SU-DHL-6 (cell line): ENCODE results near the gene VTI1A.

Experiments used
- H2AFZ ChIP-seq: fragments of 200-600 bp; sonication (generic); 2 replicates; pipeline ENCODE4 v1.6.1; 2014; ENCODE audit warnings: low read depth, mild to moderate bottlenecking, moderate library complexity, mixed read lengths, antibody characterized with exemption, low read length; ENCODE audit not compliant: severe bottlenecking
- H3F3A ChIP-seq: fragments of 200-600 bp; shearing (Covaris generic); 2 replicates; pipeline ENCODE4 v1.6.0; 2016; ENCODE audit warnings: antibody characterized with exemption, mild to moderate bottlenecking; ENCODE audit not compliant: insufficient read depth
- H3K27ac ChIP-seq: fragments of 200-600 bp; sonication (generic); 2 replicates; pipeline ENCODE4 v1.5.1; 2016; ENCODE audit warnings: low read depth, mild to moderate bottlenecking, low read length, moderate library complexity, mixed read lengths
- H3K27me3 ChIP-seq: fragments of 200-600 bp; sonication (generic), shearing (Covaris generic); 2 replicates; pipeline ENCODE4 v1.6.0; 2014; ENCODE audit warnings: mild to moderate bottlenecking, low read length
- H3K36me3 ChIP-seq: fragments of 200-600 bp; sonication (generic); 2 replicates; pipeline ENCODE4 v1.6.1; 2014; ENCODE audit warnings: mild to moderate bottlenecking, low read length, mixed read lengths
- H3K4me2 ChIP-seq: fragments of 300-600, 200-600 bp; shearing (Covaris generic), sonication (generic); 2 replicates; pipeline ENCODE4 v1.6.0; 2014; ENCODE audit warnings: low read length, low read depth, mild to moderate bottlenecking; ENCODE audit not compliant: poor library complexity, severe bottlenecking
- H3K4me3 ChIP-seq: fragments of 200-600 bp; sonication (generic); 2 replicates; pipeline ENCODE4 v1.5.1; 2014; ENCODE audit warnings: antibody characterized with exemption, low read length, mild to moderate bottlenecking, mixed read lengths; ENCODE audit not compliant: insufficient read depth, poor library complexity, severe bottlenecking
- H3K79me2 ChIP-seq: fragments of 200-600 bp; sonication (generic); 2 replicates; pipeline ENCODE4 v1.6.1; 2014; ENCODE audit warnings: mild to moderate bottlenecking, low read length, moderate library complexity; ENCODE audit not compliant: insufficient read depth
- H3K9ac ChIP-seq: fragments of 200-600 bp; sonication (generic); 2 replicates; pipeline ENCODE4 v1.7.0; 2014; ENCODE audit warnings: mild to moderate bottlenecking, low read length
- H3K9me2 ChIP-seq: fragments of 200-600 bp; sonication (generic); replicated peaks from 2 replicates; pipeline ENCODE4 v1.6.1; 2014; ENCODE audit warnings: low read length; ENCODE audit not compliant: insufficient read depth
- H3K9me3 ChIP-seq: fragments of 200-600 bp; sonication (generic); 2 replicates; pipeline ENCODE4 v1.6.1; 2014; ENCODE audit warnings: low read length, mixed read lengths; ENCODE audit not compliant: insufficient read depth
- H4K20me1 ChIP-seq: fragments of 200-600 bp; sonication (generic); 2 replicates; pipeline ENCODE4 v1.6.1; 2014; ENCODE audit warnings: low read depth, mild to moderate bottlenecking, antibody characterized with exemption, low read length, moderate library complexity, mixed read lengths
- EZH2phosphoT487 ChIP-seq: fragments of 200-600 bp; sonication (generic), shearing (Covaris generic); conservative IDR thresholded peaks from 2 replicates; pipeline ENCODE4 v1.6.1; 2018; ENCODE audit warnings: mild to moderate bottlenecking, antibody characterized with exemption, low read length, moderate library complexity, mixed read lengths
- TF ChIP-seq, protein P1 (sequence below): fragments of 200-600 bp; sonication (generic); IDR thresholded peaks from one replicate; pipeline ENCODE4 v1.5.1; 2017; ENCODE audit warnings: antibody characterized with exemption, mild to moderate bottlenecking, low read length, moderate library complexity; ENCODE audit not compliant: insufficient read depth, poor library complexity, severe bottlenecking

Gene VTI1A

DNA sequence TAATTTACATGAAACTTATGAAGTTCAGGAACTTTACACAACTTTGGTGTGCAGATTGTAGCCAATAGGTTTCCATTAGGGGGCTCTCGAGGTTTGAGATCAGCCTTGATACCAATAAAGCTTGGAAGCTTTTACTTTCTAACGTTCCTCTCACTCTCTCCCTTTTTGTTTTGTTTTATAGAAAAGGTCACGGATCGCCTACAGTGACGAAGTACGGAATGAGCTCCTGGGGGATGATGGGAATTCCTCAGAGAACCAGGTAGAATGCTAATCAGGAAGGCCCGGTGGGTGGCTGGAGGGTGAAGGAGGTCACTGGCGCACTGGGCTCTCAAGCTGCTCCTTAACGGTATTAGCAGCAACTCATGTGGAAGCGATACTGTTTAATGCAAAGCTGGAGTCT, 79.9 kb downstream of the VTI1A start:
- H3K4me2 ChIP-seq = no peak overlapping the region
- TF ChIP-seq EZH2phosphoT487 = no peak
- TF ChIP-seq, protein P1, sequence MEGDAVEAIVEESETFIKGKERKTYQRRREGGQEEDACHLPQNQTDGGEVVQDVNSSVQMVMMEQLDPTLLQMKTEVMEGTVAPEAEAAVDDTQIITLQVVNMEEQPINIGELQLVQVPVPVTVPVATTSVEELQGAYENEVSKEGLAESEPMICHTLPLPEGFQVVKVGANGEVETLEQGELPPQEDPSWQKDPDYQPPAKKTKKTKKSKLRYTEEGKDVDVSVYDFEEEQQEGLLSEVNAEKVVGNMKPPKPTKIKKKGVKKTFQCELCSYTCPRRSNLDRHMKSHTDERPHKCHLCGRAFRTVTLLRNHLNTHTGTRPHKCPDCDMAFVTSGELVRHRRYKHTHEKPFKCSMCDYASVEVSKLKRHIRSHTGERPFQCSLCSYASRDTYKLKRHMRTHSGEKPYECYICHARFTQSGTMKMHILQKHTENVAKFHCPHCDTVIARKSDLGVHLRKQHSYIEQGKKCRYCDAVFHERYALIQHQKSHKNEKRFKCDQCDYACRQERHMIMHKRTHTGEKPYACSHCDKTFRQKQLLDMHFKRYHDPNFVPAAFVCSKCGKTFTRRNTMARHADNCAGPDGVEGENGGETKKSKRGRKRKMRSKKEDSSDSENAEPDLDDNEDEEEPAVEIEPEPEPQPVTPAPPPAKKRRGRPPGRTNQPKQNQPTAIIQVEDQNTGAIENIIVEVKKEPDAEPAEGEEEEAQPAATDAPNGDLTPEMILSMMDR = no peak
- no peaks in the 10 kb centered on the region for H4K20me1 ChIP-seq
- H3K79me2 ChIP-seq = peaks cover 4% of the 10 kb centered on the region
- H3F3A ChIP-seq = no peaks in the 10 kb centered on the region; the same call in 1 of the 2 replicates
- H3K4me3 ChIP-seq = no peak overlapping the region
- H3K27ac ChIP-seq = no peak overlapping the region
- no peaks in the 10 kb centered on the region for H3K36me3 ChIP-seq
- no peaks in the 10 kb centered on the region for H3K9me3 ChIP-seq
- H3K9ac ChIP-seq = no peak overlapping the region
- H3K27me3 ChIP-seq = no peaks in the 10 kb centered on the region
- no peaks in the 10 kb centered on the region for H3K9me2 ChIP-seq
- no peak overlapping the region for H2AFZ ChIP-seq

DNA sequence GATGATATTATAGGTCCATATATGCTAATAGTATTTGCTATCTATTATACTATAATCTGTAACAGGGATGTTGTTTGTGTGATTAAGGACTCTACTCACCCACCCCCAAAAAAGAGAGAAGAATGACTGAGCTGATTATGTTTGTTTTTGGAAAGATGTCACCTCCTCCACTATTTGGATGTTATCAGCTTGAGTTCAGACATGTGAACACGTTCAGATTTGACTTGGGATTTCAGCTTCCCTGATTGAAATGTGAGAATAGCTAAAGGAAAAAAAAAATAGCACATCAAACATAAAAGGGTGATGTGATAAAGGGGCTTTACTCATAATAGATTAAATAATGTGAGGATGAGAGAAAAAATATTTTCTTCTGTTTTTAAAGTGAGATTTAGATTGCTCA, 81.2 kb downstream of the VTI1A start:
- H3K4me3 ChIP-seq = no peak overlapping the region
- H3K27ac ChIP-seq = no peak overlapping the region
- H4K20me1 ChIP-seq = no peaks in the 10 kb centered on the region
- no peak overlapping the region for H2AFZ ChIP-seq
- no peaks in the 10 kb centered on the region for H3K27me3 ChIP-seq
- H3F3A ChIP-seq = no peaks in the 10 kb centered on the region; the same call in 1 of the 2 replicates
- H3K9me3 ChIP-seq = no peaks in the 10 kb centered on the region
- no peaks in the 10 kb centered on the region for H3K9me2 ChIP-seq
- H3K9ac ChIP-seq = no peak overlapping the region
- H3K79me2 ChIP-seq = no peaks in the 10 kb centered on the region; the same call in 1 of the 2 replicates
- no peak for TF ChIP-seq EZH2phosphoT487
- TF ChIP-seq, protein P1 = no peak
- no peaks in the 10 kb centered on the region for H3K36me3 ChIP-seq
- H3K4me2 ChIP-seq = no peak overlapping the region

DNA sequence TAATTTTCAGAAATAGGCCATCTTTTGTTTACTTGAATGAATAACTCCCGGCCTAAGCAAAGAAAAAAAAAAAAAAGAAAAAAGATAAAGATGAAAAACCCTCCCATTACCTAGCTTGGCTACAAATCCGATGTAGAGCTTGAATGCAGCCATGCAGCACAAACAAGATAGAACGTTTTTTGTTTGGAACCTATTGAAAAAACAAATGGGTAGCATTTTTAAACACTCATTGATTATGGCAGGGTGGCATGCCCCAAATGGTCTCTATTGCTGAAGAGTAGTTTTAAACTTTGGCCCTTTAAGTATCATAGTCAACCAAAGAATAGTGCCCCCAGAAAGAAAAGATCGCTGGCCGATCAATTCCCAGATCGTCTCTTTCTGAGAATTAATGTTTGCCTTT, 84.4 kb downstream of the VTI1A start:
- H3K79me2 ChIP-seq = no peaks in the 10 kb centered on the region
- no peak overlapping the region for H3K9ac ChIP-seq
- no peaks in the 10 kb centered on the region for H3K27me3 ChIP-seq
- H3K4me2 ChIP-seq = peak overlapping the region; percentile 54
- H3K9me2 ChIP-seq = no peaks in the 10 kb centered on the region
- no peak overlapping the region for H3K27ac ChIP-seq
- TF ChIP-seq EZH2phosphoT487 = no peak
- TF ChIP-seq, protein P1 = no peak
- H2AFZ ChIP-seq = no peak overlapping the region
- no peaks in the 10 kb centered on the region for H4K20me1 ChIP-seq
- H3K36me3 ChIP-seq = no peaks in the 10 kb centered on the region
- no peaks in the 10 kb centered on the region; the same call in 1 of the 2 replicates for H3F3A ChIP-seq
- H3K4me3 ChIP-seq = peak overlapping the region; percentile 29
- H3K9me3 ChIP-seq = no peaks in the 10 kb centered on the region

DNA sequence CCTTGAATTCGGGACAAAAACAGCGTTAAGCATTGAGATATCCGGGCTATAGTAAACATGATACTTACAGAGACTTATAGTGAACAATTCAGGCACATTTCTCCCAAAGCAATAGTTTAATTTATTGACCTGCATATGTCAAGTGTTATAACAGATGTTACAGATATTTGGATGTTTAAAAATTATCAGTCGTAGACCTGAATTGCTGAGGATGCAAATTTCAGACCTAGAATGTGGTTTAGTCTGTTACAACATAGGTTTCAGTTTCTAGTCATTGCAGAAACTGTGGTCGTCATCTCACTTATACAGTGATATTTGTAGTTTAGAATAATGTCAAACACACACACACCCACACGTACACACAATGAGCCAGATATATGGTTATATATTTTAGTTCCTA, 85.2 kb downstream of the VTI1A start:
- peak overlapping the region; percentile 54 for H3K4me2 ChIP-seq
- H3F3A ChIP-seq = no peaks in the 10 kb centered on the region; the same call in 1 of the 2 replicates
- H3K27ac ChIP-seq = no peak overlapping the region
- H3K9ac ChIP-seq = no peak overlapping the region
- TF ChIP-seq, protein P1 = no peak
- no peak for TF ChIP-seq EZH2phosphoT487
- H4K20me1 ChIP-seq = no peaks in the 10 kb centered on the region
- peak overlapping the region; percentile 29 for H3K4me3 ChIP-seq
- H2AFZ ChIP-seq = no peak overlapping the region
- H3K79me2 ChIP-seq = no peaks in the 10 kb centered on the region
- H3K27me3 ChIP-seq = no peaks in the 10 kb centered on the region
- no peaks in the 10 kb centered on the region for H3K9me3 ChIP-seq
- H3K36me3 ChIP-seq = no peaks in the 10 kb centered on the region
- no peaks in the 10 kb centered on the region for H3K9me2 ChIP-seq
